HepG2 (cell line): ENCODE measurements around the gene GSTM4. TPM values are rescaled to one million over a fixed set of nuclear protein-coding genes. Genes with fewer than 3 reads are reported as not detected.

Experiments
- ATAC-seq: fragments of 200-7000 bp; cut with Tn5 transposase; 3 replicates; pipeline ENCODE4 v1.9.1; 2020; ENCODE audit warnings: mild to moderate bottlenecking, moderate library complexity
- BruUV-seq: library from RNA; stranded (reverse); fragments of 400-500 nt; replicated peaks from 2 replicates; lab custom pipeline; 2021; lab: Mats Ljungman, UMichigan
- CTCF ChIA-PET: fragments of 300-600 bp; formaldehyde crosslinking; extraction: SDS; loops from one replicate; lab custom pipeline; 2021; ENCODE audit warnings: low total read pairs, inconsistent platforms, low intra/inter-chr PET ratio; lab: Yijun Ruan, JAX
- POLR2A ChIA-PET: fragments of 350-600 bp; sonication (Branson Sonifier 250); formaldehyde crosslinking; loops from one replicate; lab custom pipeline; 2020; ENCODE audit warnings: antibody characterized with exemption, inconsistent platforms; lab: Yijun Ruan, JAX
- DNase-seq: peaks from one replicate; pipeline ENCODE4 v3.0.0-alpha.2; 2015; ENCODE audit warnings: low spot score
- FAIRE-seq: peaks from 3 replicates; lab custom pipeline; 2011; peaks lifted over from hg19 to GRCh38; lab: Jason Lieb, UNC
- H2AFZ ChIP-seq: one replicate; pipeline ENCODE4 v1.6.1; 2011; ENCODE audit warnings: low read length, inconsistent platforms
- H3K27ac ChIP-seq: fragments of 300-600 bp; 3 replicates; pipeline ENCODE4 v1.8.0; 2011; ENCODE audit warnings: mixed run types, mild to moderate bottlenecking, mixed read lengths, low read length, inconsistent platforms; ENCODE audit not compliant: insufficient read depth; ENCODE audit errors: extremely low read length
- H3K27me3 ChIP-seq, 2 experiments: fragments of 200-600 bp in 1 of 2; 2 replicates in 1 of 2; 3 replicates in 1 of 2; pipeline versions ENCODE4 v1.6.0 to v1.8.0; 2011; ENCODE audit warnings: low read length in 2 of 2, mild to moderate bottlenecking in 2 of 2, moderate library complexity in 2 of 2, inconsistent platforms in 1 of 2; ENCODE audit not compliant: insufficient read depth in 2 of 2, control insufficient read depth in 1 of 2
- H3K36me3 ChIP-seq, 2 experiments: fragments of 200-600 bp in 1 of 2; replicated peaks in 1 of 2; 2 replicates in 1 of 2; 3 replicates in 1 of 2; pipeline versions ENCODE4 v1.5.1 to v1.8.0; 2011; ENCODE audit warnings: low read length in 2 of 2, inconsistent platforms in 1 of 2; ENCODE audit not compliant: insufficient read depth in 2 of 2, control insufficient read depth in 1 of 2
- H3K4me1 ChIP-seq: 2 replicates; pipeline ENCODE4 v1.5.1; 2012; ENCODE audit warnings: low read length, inconsistent platforms; ENCODE audit not compliant: insufficient read depth
- H3K4me2 ChIP-seq: 2 replicates; pipeline ENCODE4 v1.6.0; 2011; ENCODE audit warnings: low read depth, low read length, inconsistent platforms
- H3K4me3 ChIP-seq, 3 experiments: fragments of 200-600 bp in 1 of 3; sonication (generic), shearing (Covaris generic) in 1 of 3; replicated peaks in 1 of 3; 2 replicates each; pipeline ENCODE4 v1.5.1; 2011 to 2016; ENCODE audit warnings: low read length in 3 of 3, inconsistent platforms in 2 of 3, low read depth in 2 of 3, mild to moderate bottlenecking in 2 of 3, control low read depth in 1 of 3, mixed read lengths in 1 of 3; ENCODE audit not compliant: insufficient read depth in 1 of 3
- H3K79me2 ChIP-seq: one replicate; pipeline ENCODE4 v1.6.1; 2011; ENCODE audit warnings: low read length, inconsistent platforms; ENCODE audit not compliant: insufficient read depth
- H3K9ac ChIP-seq: 2 replicates; pipeline ENCODE4 v1.6.0; 2011; ENCODE audit warnings: mild to moderate bottlenecking, low read depth, low read length, inconsistent platforms; ENCODE audit not compliant: insufficient read depth
- H3K9me3 ChIP-seq: 2 replicates; pipeline ENCODE4 v1.5.1; 2012; ENCODE audit warnings: mild to moderate bottlenecking, low read length
- H4K20me1 ChIP-seq: 2 replicates; pipeline ENCODE4 v1.6.0; 2011; ENCODE audit warnings: inconsistent platforms, mild to moderate bottlenecking, low read length, moderate library complexity; ENCODE audit not compliant: insufficient read depth
- MAF1 ChIP-seq: sonication (generic); formaldehyde crosslinking; IDR thresholded peaks from 2 replicates; pipeline ENCODE4 v1.5.0; 2020; ENCODE audit warnings: missing genetic modification reagents, borderline replicate concordance
- MYC ChIP-seq: sonication (generic); formaldehyde crosslinking; IDR thresholded peaks from 2 replicates; pipeline ENCODE4 v1.9.0; 2021; ENCODE audit warnings: missing genetic modification reagents, borderline replicate concordance
- POLR2A ChIP-seq, 2 experiments: IDR thresholded peaks; 2 replicates each; pipeline ENCODE4 v1.6.1; 2011; ENCODE audit warnings: low read depth in 2 of 2, low read length in 2 of 2, mild to moderate bottlenecking in 1 of 2, moderate library complexity in 1 of 2; ENCODE audit not compliant: insufficient read depth in 1 of 2
- RXRB ChIP-seq: IDR thresholded peaks from 2 replicates; pipeline ENCODE4 v1.6.1; 2016; ENCODE audit warnings: borderline replicate concordance, missing genetic modification reagents, missing compliant biosample characterization
- SAP130 ChIP-seq: IDR thresholded peaks from 2 replicates; pipeline ENCODE4 v1.6.1; 2016; ENCODE audit warnings: low read depth
- SOX13 ChIP-seq, 3 experiments: fragments of 450-650 bp in 1 of 3; sonication (generic) in 1 of 3; formaldehyde crosslinking in 1 of 3; IDR thresholded peaks in 2 of 3; conservative IDR thresholded peaks in 1 of 3; 2 replicates each; pipeline versions ENCODE4 v1.5.0 to v1.6.1; 2016 to 2020; ENCODE audit warnings: antibody characterized with exemption in 1 of 3, mild to moderate bottlenecking in 1 of 3, missing compliant biosample characterization in 1 of 3, missing genetic modification reagents in 1 of 3, moderate library complexity in 1 of 3
- SSRP1 ChIP-seq: IDR thresholded peaks from 2 replicates; pipeline ENCODE4 v1.6.1; 2016; ENCODE audit warnings: control low read depth
- ZNF383 ChIP-seq: sonication (generic); formaldehyde crosslinking; IDR thresholded peaks from 2 replicates; pipeline ENCODE4 v1.4.0; 2020; ENCODE audit warnings: missing genetic modification reagents, mild to moderate bottlenecking, borderline replicate concordance
- whole genome bisulfite sequencing: methylation state at CpG from one replicate; pipeline ENCODE4 v1.1.6; 2017; ENCODE audit warnings: low lambda C conversion rate; 5-methylcytosine and 5-hydroxymethylcytosine counted together
- in situ Hi-C: cut with HindIII; loops from 2 replicates; pipeline ENCODE4 v1.10.0; 2017; ENCODE audit warnings: low pct_unique_long_range_greater_than_20kb; ENCODE audit not compliant: extremely low pct_ligation_motif_present
- intact Hi-C: fragments of 100-400 bp; cut with micrococcal nuclease; formaldehyde crosslinking; loops from one replicate; pipeline ENCODE4 v1.10.0; 2022; ENCODE audit not compliant: unreplicated experiment
- polyA plus RNA-seq, 8 experiments: library from polyadenylated mRNA; depleted of rRNA in 3 of 8; stranded (reverse) in 7 of 8; unstranded in 1 of 8; fragments of >200 nt; fragmentation: Illumina TruSeq in 4 of 8; extraction: Trizol in 4 of 8; gene quantifications; 2 replicates each; pipeline versions ENCODE4 v1.2.1 to v1.2.3, GENCODE V29; 2011 to 2016; ENCODE audit warnings: low read depth in 4 of 8, missing spikeins in 1 of 8, mixed read lengths in 1 of 8; ENCODE audit not compliant: insufficient read depth in 1 of 8
- total RNA-seq, 5 experiments: library from RNA; depleted of rRNA; stranded (reverse); fragments of >200 nt; fragmentation: Illumina TruSeq; extraction: Trizol; gene quantifications; 2 replicates each; pipeline ENCODE4 v1.2.3, GENCODE V29; 2016; ENCODE audit warnings: low read depth in 1 of 5
- TF ChIP-seq, protein P1 (sequence below): sonication (generic); formaldehyde crosslinking; IDR thresholded peaks from 2 replicates; pipeline ENCODE4 v1.4.0; 2020; ENCODE audit warnings: missing genetic modification reagents
- TF ChIP-seq, protein P2 (sequence below), 2 experiments: sonication (generic) in 1 of 2; formaldehyde crosslinking in 1 of 2; IDR thresholded peaks; 2 replicates each; pipeline versions ENCODE4 v1.5.1 to v1.6.1; 2011 to 2020; ENCODE audit warnings: borderline replicate concordance in 1 of 2, low read depth in 1 of 2, low read length in 1 of 2, mild to moderate bottlenecking in 1 of 2, missing genetic modification reagents in 1 of 2, moderate library complexity in 1 of 2
- TF ChIP-seq, protein P3 (sequence below): sonication (generic); formaldehyde crosslinking; IDR thresholded peaks from 2 replicates; pipeline ENCODE4 v1.4.0; 2020; ENCODE audit warnings: missing genetic modification reagents

Gene GSTM4
- total and polyA plus RNA-seq, 2 of the 13 experiments (the other 11 are each of a cell fraction or from before 2014, with no cell fraction given) = 25.3 to 40.8 TPM

DNA sequence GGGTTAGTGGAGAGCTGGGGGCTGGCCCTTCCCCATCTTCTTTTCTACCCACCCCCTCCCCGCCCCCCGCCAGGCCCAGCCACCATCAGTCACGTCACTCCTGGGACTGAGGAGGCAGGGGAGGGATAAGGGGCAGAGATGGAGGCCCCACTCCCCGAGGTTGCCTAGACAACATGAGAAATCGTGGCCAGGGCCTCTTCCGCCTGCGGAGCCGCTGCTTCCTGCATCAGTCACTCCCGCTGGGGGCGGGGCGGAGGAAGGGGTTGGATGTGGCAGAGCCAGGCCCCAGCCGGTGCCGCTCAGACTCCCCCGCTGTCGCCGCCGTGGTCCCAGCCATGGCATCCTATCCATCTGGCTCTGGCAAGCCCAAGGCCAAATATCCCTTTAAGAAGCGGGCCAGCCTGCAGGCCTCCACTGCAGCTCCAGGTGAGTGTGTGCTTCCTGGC is 35.0 kb upstream of the GSTM4 start:
- Histone ChIP-seq H3K79me2 (peaks cover 56% of the 10 kb centered on the region), H3K4me2 (peak overlapping the region; percentile 92), H3K4me1 (peaks cover 59% of the 10 kb centered on the region), H3K27me3 (no peaks in the 10 kb centered on the region; a peak in 1 of 5 replicates), H3K4me3 (peak overlapping the region; percentile 71 to 89 (median 80)), H4K20me1 (peaks cover 37% of the 10 kb centered on the region), H3K27ac (peak overlapping the region; percentile 92), H2AFZ (no peak overlapping the region), H3K9me3 (no peaks in the 10 kb centered on the region), H3K9ac (peak overlapping the region; percentile 87), H3K36me3 (peaks cover 7 to 13% of the 10 kb centered on the region in 2 experiments; a peak in 3 of 5 replicates)
- 2% methylated on average over 10 of the region's 18 CpGs for WGBS
- DNase-seq (peak; percentile 88), ATAC-seq (peak; percentile 74), FAIRE-seq (peak; percentile 71)
- ChIA-PET POLR2A (interaction anchor here (0.8 to 2.7 kb wide), 6 partner anchors 9 to 195 kb away, joined by 3 to 36 read pairs (median 11); partner anchors contain the start of gene GNAI3), CTCF (no interaction called here)
- BruUV-seq = no TSS peak
- in situ Hi-C loops (loop anchor here (5.0 kb wide), 1 partner anchor 74 kb away; the partner anchor contains the start of gene GNAI3), intact Hi-C loops (no loop called here)
- TF ChIP-seq RXRB (CRISPR knock-in tag) = peak; percentile 23; the same call in 1 of the 2 replicates
- TF ChIP-seq, protein P1, sequence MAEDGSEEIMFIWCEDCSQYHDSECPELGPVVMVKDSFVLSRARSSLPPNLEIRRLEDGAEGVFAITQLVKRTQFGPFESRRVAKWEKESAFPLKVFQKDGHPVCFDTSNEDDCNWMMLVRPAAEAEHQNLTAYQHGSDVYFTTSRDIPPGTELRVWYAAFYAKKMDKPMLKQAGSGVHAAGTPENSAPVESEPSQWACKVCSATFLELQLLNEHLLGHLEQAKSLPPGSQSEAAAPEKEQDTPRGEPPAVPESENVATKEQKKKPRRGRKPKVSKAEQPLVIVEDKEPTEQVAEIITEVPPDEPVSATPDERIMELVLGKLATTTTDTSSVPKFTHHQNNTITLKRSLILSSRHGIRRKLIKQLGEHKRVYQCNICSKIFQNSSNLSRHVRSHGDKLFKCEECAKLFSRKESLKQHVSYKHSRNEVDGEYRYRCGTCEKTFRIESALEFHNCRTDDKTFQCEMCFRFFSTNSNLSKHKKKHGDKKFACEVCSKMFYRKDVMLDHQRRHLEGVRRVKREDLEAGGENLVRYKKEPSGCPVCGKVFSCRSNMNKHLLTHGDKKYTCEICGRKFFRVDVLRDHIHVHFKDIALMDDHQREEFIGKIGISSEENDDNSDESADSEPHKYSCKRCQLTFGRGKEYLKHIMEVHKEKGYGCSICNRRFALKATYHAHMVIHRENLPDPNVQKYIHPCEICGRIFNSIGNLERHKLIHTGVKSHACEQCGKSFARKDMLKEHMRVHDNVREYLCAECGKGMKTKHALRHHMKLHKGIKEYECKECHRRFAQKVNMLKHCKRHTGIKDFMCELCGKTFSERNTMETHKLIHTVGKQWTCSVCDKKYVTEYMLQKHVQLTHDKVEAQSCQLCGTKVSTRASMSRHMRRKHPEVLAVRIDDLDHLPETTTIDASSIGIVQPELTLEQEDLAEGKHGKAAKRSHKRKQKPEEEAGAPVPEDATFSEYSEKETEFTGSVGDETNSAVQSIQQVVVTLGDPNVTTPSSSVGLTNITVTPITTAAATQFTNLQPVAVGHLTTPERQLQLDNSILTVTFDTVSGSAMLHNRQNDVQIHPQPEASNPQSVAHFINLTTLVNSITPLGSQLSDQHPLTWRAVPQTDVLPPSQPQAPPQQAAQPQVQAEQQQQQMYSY = no peak
- TF ChIP-seq MYC = 0 out of 2 replicates have a peak, but pooled peaks have one; percentile 23
- TF ChIP-seq, protein P2, sequence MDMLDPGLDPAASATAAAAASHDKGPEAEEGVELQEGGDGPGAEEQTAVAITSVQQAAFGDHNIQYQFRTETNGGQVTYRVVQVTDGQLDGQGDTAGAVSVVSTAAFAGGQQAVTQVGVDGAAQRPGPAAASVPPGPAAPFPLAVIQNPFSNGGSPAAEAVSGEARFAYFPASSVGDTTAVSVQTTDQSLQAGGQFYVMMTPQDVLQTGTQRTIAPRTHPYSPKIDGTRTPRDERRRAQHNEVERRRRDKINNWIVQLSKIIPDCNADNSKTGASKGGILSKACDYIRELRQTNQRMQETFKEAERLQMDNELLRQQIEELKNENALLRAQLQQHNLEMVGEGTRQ (IDR thresholded peaks at IDR 0.05; ENCODE audit: low read depth, low read length) = no peak
- TF ChIP-seq, protein P2 (CRISPR knock-in tag; IDR thresholded peaks at IDR 0.05; ENCODE audit: borderline replicate concordance) = no peak
- TF ChIP-seq POLR2A (IDR thresholded peaks at IDR 0.05; ENCODE audit: insufficient read depth in 1 of 2, low read depth in 2 of 2, low read length in 2 of 2) = 0 out of 4 replicates have a peak, but pooled peaks of 1 of the 2 experiments have one; percentile 15
- TF ChIP-seq SAP130 = peak; percentile 92
- no peak for TF ChIP-seq SSRP1 (CRISPR knock-in tag)
- TF ChIP-seq, protein P3, sequence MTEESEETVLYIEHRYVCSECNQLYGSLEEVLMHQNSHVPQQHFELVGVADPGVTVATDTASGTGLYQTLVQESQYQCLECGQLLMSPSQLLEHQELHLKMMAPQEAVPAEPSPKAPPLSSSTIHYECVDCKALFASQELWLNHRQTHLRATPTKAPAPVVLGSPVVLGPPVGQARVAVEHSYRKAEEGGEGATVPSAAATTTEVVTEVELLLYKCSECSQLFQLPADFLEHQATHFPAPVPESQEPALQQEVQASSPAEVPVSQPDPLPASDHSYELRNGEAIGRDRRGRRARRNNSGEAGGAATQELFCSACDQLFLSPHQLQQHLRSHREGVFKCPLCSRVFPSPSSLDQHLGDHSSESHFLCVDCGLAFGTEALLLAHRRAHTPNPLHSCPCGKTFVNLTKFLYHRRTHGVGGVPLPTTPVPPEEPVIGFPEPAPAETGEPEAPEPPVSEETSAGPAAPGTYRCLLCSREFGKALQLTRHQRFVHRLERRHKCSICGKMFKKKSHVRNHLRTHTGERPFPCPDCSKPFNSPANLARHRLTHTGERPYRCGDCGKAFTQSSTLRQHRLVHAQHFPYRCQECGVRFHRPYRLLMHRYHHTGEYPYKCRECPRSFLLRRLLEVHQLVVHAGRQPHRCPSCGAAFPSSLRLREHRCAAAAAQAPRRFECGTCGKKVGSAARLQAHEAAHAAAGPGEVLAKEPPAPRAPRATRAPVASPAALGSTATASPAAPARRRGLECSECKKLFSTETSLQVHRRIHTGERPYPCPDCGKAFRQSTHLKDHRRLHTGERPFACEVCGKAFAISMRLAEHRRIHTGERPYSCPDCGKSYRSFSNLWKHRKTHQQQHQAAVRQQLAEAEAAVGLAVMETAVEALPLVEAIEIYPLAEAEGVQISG (CRISPR knock-in tag) = peak; percentile 44; the same call in 1 of the 2 replicates
- no peak for TF ChIP-seq MAF1 (CRISPR knock-in tag)
- no peak for TF ChIP-seq ZNF383 (CRISPR knock-in tag)
- no peak for TF ChIP-seq SOX13 (IDR thresholded peaks at IDR 0.05)
- peak in 1 of 2 experiments; percentile 34; a peak in 1 of 4 replicates for TF ChIP-seq SOX13 (CRISPR knock-in tag; conservative IDR thresholded peaks at IDR 0.05 in 1 of 2, IDR thresholded peaks at IDR 0.05 in 1 of 2)
